ENCODE measurements around the gene GRIN2D.
A peak's percentile ranks its signal among the peaks of the same experiment; 100 is the strongest.

Gene GRIN2D

GRCh38 chr19:48351341-48351752, 42.1 kb upstream of the GRIN2D start:
- CTCF ChIA-PET: interaction anchor here (0.6 kb wide), 2 partner anchors 24 to 960 kb away, joined by 3 to 4 read pairs; no protein-coding TSS in a partner anchor
- no peak overlapping the region for H3K27ac ChIP-seq
- DNase-seq (ENCODE audit: low spot score): peak; percentile 45
- POLR2A ChIA-PET (ENCODE audit: low non-redundant PET): no interaction called here
- TF ChIP-seq, protein P1, sequence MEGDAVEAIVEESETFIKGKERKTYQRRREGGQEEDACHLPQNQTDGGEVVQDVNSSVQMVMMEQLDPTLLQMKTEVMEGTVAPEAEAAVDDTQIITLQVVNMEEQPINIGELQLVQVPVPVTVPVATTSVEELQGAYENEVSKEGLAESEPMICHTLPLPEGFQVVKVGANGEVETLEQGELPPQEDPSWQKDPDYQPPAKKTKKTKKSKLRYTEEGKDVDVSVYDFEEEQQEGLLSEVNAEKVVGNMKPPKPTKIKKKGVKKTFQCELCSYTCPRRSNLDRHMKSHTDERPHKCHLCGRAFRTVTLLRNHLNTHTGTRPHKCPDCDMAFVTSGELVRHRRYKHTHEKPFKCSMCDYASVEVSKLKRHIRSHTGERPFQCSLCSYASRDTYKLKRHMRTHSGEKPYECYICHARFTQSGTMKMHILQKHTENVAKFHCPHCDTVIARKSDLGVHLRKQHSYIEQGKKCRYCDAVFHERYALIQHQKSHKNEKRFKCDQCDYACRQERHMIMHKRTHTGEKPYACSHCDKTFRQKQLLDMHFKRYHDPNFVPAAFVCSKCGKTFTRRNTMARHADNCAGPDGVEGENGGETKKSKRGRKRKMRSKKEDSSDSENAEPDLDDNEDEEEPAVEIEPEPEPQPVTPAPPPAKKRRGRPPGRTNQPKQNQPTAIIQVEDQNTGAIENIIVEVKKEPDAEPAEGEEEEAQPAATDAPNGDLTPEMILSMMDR (conservative IDR thresholded peaks at IDR 0.05; ENCODE audit: low read depth): peak; percentile 75

DNA sequence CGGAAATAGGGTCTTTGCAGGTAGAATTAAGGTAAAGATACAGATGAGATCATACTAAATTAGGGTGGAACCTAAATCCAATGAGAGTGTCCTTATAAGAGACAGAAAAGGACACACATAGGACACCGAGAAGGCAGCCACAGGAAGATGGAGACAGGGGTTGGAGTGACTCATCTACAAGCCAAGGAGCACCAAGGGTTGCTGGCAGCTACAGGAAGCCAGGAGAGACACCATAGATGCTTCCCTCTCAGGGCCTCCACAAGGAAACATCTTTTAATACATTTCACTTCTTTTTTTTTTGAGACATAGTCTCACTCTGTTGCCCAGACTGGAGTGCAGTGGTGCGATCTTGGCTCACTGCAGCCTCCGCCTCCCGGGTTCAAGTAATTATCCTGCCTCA, 39.8 kb upstream of the GRIN2D start:
- 0 out of 2 replicates have a peak overlapping the region, but pooled peaks have one; percentile 13 for H3K27ac ChIP-seq
- ChIA-PET CTCF (interaction anchor here (0.6 kb wide), 2 partner anchors 12 to 39 kb away, joined by 3 read pairs; no protein-coding TSS in a partner anchor), POLR2A (ENCODE audit: low non-redundant PET) (no interaction called here)
- TF ChIP-seq, protein P1 (conservative IDR thresholded peaks at IDR 0.05; ENCODE audit: low read depth): no peak
- DNase-seq (ENCODE audit: low spot score): no peak

DNA sequence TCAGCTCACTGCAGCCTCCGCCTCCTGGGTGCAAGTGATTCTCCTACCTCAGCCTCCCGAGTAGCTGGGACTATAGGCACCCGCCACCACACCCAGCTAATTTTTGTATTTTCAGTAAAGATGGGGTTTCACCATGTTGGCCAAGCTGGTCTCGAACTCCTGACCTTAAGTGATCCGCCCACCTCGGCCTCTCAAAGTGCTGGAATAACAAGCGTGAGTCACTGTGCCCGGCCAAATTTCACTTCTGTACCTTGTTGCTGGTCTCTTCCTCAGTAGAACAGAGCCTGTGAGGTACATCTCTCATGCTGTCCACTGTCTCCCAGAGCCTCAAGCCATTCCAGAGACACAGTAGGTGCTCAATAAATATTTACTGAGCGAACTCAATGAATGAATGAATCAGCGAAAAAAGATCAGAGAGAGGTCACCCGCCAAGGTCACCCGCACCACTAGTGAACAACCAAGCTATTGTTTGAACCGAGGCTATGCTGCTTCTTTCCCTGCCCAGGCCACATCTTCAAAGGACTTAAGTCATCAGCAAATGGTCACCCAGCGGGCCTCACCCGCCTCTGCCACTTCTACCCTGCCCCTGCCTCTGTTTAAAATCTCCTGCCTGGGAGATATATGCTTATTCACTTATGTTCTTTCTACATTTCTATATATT, 39.0 kb upstream of the GRIN2D start:
- TF ChIP-seq, protein P1 (conservative IDR thresholded peaks at IDR 0.05; ENCODE audit: low read depth): no peak
- POLR2A ChIA-PET (ENCODE audit: low non-redundant PET): no interaction called here
- CTCF ChIA-PET: interaction anchor here (0.9 kb wide), 1 partner anchor 34 kb away, joined by 3 read pairs; no protein-coding TSS in a partner anchor
- DNase-seq (ENCODE audit: low spot score): no peak
- 0 out of 2 replicates have a peak overlapping the region, but pooled peaks have one; percentile 13 for H3K27ac ChIP-seq

GRCh38 chr19:48355365-48355954, 38.0 kb upstream of the GRIN2D start:
- POLR2A ChIA-PET (ENCODE audit: low non-redundant PET): no interaction called here
- CTCF ChIA-PET: interaction anchor here (0.9 kb wide), 1 partner anchor 35 kb away, joined by 3 read pairs; no protein-coding TSS in a partner anchor
- TF ChIP-seq, protein P1 (conservative IDR thresholded peaks at IDR 0.05; ENCODE audit: low read depth): no peak
- H3K27ac ChIP-seq: no peak overlapping the region
- no peak for DNase-seq (ENCODE audit: low spot score)

- DNase-seq (ENCODE audit: low spot score): no peak
- TF ChIP-seq, protein P1 (conservative IDR thresholded peaks at IDR 0.05; ENCODE audit: low read depth): no peak
- H3K27ac ChIP-seq: peak overlapping the region; percentile 19; the same call in 1 of the 2 replicates
- ChIA-PET CTCF (no interaction called here), POLR2A (ENCODE audit: low non-redundant PET) (no interaction called here)
These were observed 34.3 kb upstream of the GRIN2D start for GRCh38 chr19:48359123-48359522.

GRCh38 chr19:48361912-48362311, 31.6 kb upstream of the GRIN2D start:
- ChIA-PET POLR2A (ENCODE audit: low non-redundant PET) (interaction anchor here (0.6 kb wide), 1 partner anchor 68 kb away, joined by 3 read pairs; no protein-coding TSS in a partner anchor), CTCF (no interaction called here)
- DNase-seq (ENCODE audit: low spot score): no peak
- TF ChIP-seq, protein P1 (conservative IDR thresholded peaks at IDR 0.05; ENCODE audit: low read depth): no peak
- no peak overlapping the region for H3K27ac ChIP-seq
